ENCODE results near the gene PKN2. TPM values are rescaled to one million over a fixed set of nuclear protein-coding genes. Genes with fewer than 3 reads are reported as not detected.

PKN2 gene
- total and polyA plus RNA-seq, 9 of the 15 experiments (the other 6 are each of a cell fraction or from before 2014, with no cell fraction given): 4.5 to 25.3 (median 19.2) TPM

GRCh38 chr1:88684482-88685258, 597 bp downstream of the PKN2 start:
- H3K9me1 ChIP-seq (ENCODE audit: control insufficient read depth, insufficient read depth, low read length): no peaks in the 10 kb centered on the region
- H3K4me3 ChIP-seq: peak overlapping the region; percentile 93
- H3K27ac ChIP-seq (ENCODE audit: extremely low read depth, low read depth, low read length): peak overlapping the region; percentile 96
- H3K4me2 ChIP-seq (ENCODE audit: insufficient read depth, low read length): peak overlapping the region; percentile 85
- H4K20me1 ChIP-seq (replicated peaks; ENCODE audit: control insufficient read depth, insufficient read depth, low read length): no peaks in the 10 kb centered on the region
- H3K4me1 ChIP-seq (replicated peaks in 1 of 2; ENCODE audit: control insufficient read depth in 2 of 2, insufficient read depth in 2 of 2, low read length in 2 of 2): peaks cover 4 to 20% of the 10 kb centered on the region in 2 experiments; a peak in 4 of 5 replicates
- CTCF ChIA-PET (ENCODE audit: low intra/inter-chr PET ratio): interaction anchor here (0.7 to 1.2 kb wide), 2 partner anchors 29 to 114 kb away, joined by 3 to 7 read pairs; no protein-coding TSS in a partner anchor
- ATAC-seq (peak; percentile 85), DNase-seq (ENCODE audit: extremely low read depth in 1 of 4, low spot score in 3 of 4) (peak; percentile 67 to 94 (median 78)), FAIRE-seq (peak; percentile 63)
- intact Hi-C loops (cut with micrococcal nuclease): loop anchor here (2.0 to 10.0 kb wide), 4 partner anchors 26 to 1350 kb away; no protein-coding TSS in a partner anchor
- peak overlapping the region; percentile 67 for H2AFZ ChIP-seq (ENCODE audit: low read depth, low read length)
- in situ Hi-C loops (cut with MboI): no loop called here
- peaks cover 77% of the 10 kb centered on the region for H3K79me2 ChIP-seq (ENCODE audit: control insufficient read depth, insufficient read depth, low read length)
- H3K9ac ChIP-seq (ENCODE audit: insufficient read depth in 1 of 2, low read depth in 2 of 2, low read length in 2 of 2): peak overlapping the region; percentile 85 to 98
- peaks cover 14% of the 10 kb centered on the region; the same call in 2 of the 3 replicates for H3K36me3 ChIP-seq (ENCODE audit: control insufficient read depth, insufficient read depth, low read length)
- no peaks in the 10 kb centered on the region for H3K9me3 ChIP-seq (replicated peaks; ENCODE audit: control insufficient read depth, insufficient read depth, low read depth, low read length)
- BruUV-seq (replicated peaks): no TSS peak
- H3K27me3 ChIP-seq (ENCODE audit: control insufficient read depth in 2 of 2, insufficient read depth in 2 of 2, low read length in 2 of 2): no peaks in the 10 kb centered on the region
- WGBS (ENCODE audit: insufficient coverage, low coverage, missing lambda C conversion rate): under 1% methylated on average over 26 of the region's 58 CpGs
- POLR2A ChIA-PET: interaction anchor here (0.6 to 4.4 kb wide), 13 partner anchors 10 to 433 kb away, joined by 3 to 49 read pairs (median 4); no protein-coding TSS in a partner anchor
- peak; percentile 55; the same call in 1 of the 2 replicates for TF ChIP-seq SAFB (IDR thresholded peaks at IDR 0.05; ENCODE audit: borderline replicate concordance, low read depth, low read length)
- TF ChIP-seq DPF2 (IDR thresholded peaks at IDR 0.05): peak; percentile 54; the same call in 1 of the 2 replicates
- peak; percentile 84 for TF ChIP-seq RBFOX2 (IDR thresholded peaks at IDR 0.05; ENCODE audit: low read depth, low read length)
- TF ChIP-seq FOXK2 (conservative IDR thresholded peaks at IDR 0.05 in 1 of 2, IDR thresholded peaks at IDR 0.05 in 1 of 2; ENCODE audit: low read depth in 2 of 2): peak in 1 of 2 experiments; percentile 83; a peak in 2 of 4 replicates
- peak; percentile 96 for TF ChIP-seq ZBTB7A (IDR thresholded peaks at IDR 0.05; ENCODE audit: borderline replicate concordance, control insufficient read depth, low read depth, low read length)
- TF ChIP-seq ZNF511 (CRISPR knock-in tag; IDR thresholded peaks at IDR 0.05): peak; percentile 34; the same call in 1 of the 2 replicates
- peak; percentile 70; the same call in 1 of the 2 replicates for TF ChIP-seq MTA1 (IDR thresholded peaks at IDR 0.05; ENCODE audit: borderline replicate concordance)
- TF ChIP-seq HMBOX1 (IDR thresholded peaks at IDR 0.05): 0 out of 2 replicates have a peak, but pooled peaks have one; percentile 23
- TF ChIP-seq TRIM25 (IDR thresholded peaks at IDR 0.05; ENCODE audit: borderline replicate concordance): no peak
- TF ChIP-seq FOXA3 (CRISPR knock-in tag; conservative IDR thresholded peaks at IDR 0.05 in 1 of 2, IDR thresholded peaks at IDR 0.05 in 1 of 2): 0 out of 4 replicates have a peak, but pooled peaks of 1 of the 2 experiments have one; percentile 16
- TF ChIP-seq POLR2G (IDR thresholded peaks at IDR 0.05; ENCODE audit: low read depth, low read length): peak; percentile 86
- peak; percentile 74 for TF ChIP-seq GABPA (tag; conservative IDR thresholded peaks at IDR 0.05; ENCODE audit: low read depth)
- no peak for TF ChIP-seq FOXP4 (CRISPR knock-in tag; IDR thresholded peaks at IDR 0.05; ENCODE audit: borderline replicate concordance)

Measured in K562 (cell line).